HUES64 (cell line): ENCODE data around the gene ZNF276.

Experiments used
- H3K27ac ChIP-seq: 2 replicates; pipeline ENCODE4 v1.7.0; 2013; ENCODE audit warnings: low read depth, low read length, inconsistent platforms
- H3K27me3 ChIP-seq: 2 replicates; pipeline ENCODE4 v1.6.1; 2013; ENCODE audit warnings: mild to moderate bottlenecking, low read length; ENCODE audit not compliant: insufficient read depth
- H3K36me3 ChIP-seq: 2 replicates; pipeline ENCODE4 v1.6.1; 2013; ENCODE audit warnings: mild to moderate bottlenecking, low read length; ENCODE audit not compliant: insufficient read depth
- H3K4me1 ChIP-seq: 2 replicates; pipeline ENCODE4 v1.6.1; 2013; ENCODE audit warnings: mild to moderate bottlenecking, low read length, moderate library complexity; ENCODE audit not compliant: insufficient read depth
- H3K4me3 ChIP-seq: 2 replicates; pipeline ENCODE4 v1.5.1; 2013; ENCODE audit warnings: mild to moderate bottlenecking, low read length, moderate library complexity
- H3K9ac ChIP-seq: 2 replicates; pipeline ENCODE4 v1.6.1; 2013; ENCODE audit warnings: mild to moderate bottlenecking, low read depth, low read length
- H3K9me3 ChIP-seq: 2 replicates; pipeline ENCODE4 v1.6.1; 2013; ENCODE audit warnings: low read depth, low read length; ENCODE audit not compliant: insufficient read depth
- WGBS: fragments of 150-250, 120-280 bp; methylation state at CpG from one replicate; pipeline ENCODE4 v1.1.7; 2013; ENCODE audit warnings: missing lambda C conversion rate; 5-methylcytosine and 5-hydroxymethylcytosine counted together

Gene ZNF276

DNA sequence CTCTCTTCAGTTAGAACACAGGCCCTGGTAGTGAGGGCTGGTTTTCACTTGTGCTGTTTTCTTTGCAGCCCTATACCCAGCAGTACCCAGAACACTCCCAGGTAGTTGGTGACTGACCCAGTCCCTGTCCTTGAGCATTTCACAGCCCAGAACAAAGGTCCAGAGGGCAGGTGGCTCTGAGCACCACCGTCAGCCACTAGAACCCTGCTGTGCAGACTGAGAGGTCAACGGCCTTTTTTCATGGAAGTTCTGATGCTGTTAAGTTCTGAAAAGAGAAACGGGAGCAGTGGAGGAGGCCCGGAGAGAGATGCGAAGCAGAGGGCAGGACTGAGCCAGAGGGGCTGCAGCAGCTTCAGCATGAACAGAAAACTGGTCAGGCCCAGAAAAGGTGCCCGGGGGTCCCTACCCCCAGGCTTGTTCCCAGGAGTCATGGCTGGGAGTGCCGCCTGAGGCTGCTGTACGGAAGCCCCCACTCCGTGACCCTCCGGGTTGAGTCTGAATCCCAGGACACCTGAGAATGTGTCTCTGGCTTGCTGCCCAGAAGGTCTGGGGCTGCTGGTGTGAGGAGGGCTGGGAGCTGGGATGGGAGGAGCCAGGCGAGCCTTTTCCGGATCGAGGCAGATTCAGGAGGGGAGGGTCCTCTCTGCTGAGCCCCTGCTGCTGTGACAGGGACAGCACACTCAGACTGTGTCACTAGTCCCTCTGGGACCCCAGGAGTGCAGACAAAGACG is 8.7 kb downstream of the ZNF276 start:
- 47% methylated on average over 14 of the region's 14 CpGs for WGBS
- Histone ChIP-seq H3K36me3 (peaks cover 44% of the 10 kb centered on the region), H3K9ac (no peak overlapping the region)

GRCh38 chr16:89730610-89731234 is 9.4 kb downstream of the ZNF276 start:
- no peak overlapping the region for H3K9ac ChIP-seq
- WGBS = 76% methylated on average over 21 of the region's 22 CpGs
- no peaks in the 10 kb centered on the region for H3K27me3 ChIP-seq
- H3K4me1 ChIP-seq = no peaks in the 10 kb centered on the region
- H3K4me3 ChIP-seq = no peak overlapping the region
- peak overlapping the region; percentile 57; the same call in 1 of the 2 replicates for H3K27ac ChIP-seq
- no peaks in the 10 kb centered on the region for H3K9me3 ChIP-seq
- H3K36me3 ChIP-seq = peaks cover 51% of the 10 kb centered on the region

More for the DNA sequence above, 8.7 kb downstream of the ZNF276 start:
- H3K4me1 ChIP-seq = no peaks in the 10 kb centered on the region
- no peaks in the 10 kb centered on the region for H3K27me3 ChIP-seq
- peak overlapping the region; percentile 57; the same call in 1 of the 2 replicates for H3K27ac ChIP-seq
- H3K9me3 ChIP-seq = no peaks in the 10 kb centered on the region
- no peak overlapping the region for H3K4me3 ChIP-seq

DNA sequence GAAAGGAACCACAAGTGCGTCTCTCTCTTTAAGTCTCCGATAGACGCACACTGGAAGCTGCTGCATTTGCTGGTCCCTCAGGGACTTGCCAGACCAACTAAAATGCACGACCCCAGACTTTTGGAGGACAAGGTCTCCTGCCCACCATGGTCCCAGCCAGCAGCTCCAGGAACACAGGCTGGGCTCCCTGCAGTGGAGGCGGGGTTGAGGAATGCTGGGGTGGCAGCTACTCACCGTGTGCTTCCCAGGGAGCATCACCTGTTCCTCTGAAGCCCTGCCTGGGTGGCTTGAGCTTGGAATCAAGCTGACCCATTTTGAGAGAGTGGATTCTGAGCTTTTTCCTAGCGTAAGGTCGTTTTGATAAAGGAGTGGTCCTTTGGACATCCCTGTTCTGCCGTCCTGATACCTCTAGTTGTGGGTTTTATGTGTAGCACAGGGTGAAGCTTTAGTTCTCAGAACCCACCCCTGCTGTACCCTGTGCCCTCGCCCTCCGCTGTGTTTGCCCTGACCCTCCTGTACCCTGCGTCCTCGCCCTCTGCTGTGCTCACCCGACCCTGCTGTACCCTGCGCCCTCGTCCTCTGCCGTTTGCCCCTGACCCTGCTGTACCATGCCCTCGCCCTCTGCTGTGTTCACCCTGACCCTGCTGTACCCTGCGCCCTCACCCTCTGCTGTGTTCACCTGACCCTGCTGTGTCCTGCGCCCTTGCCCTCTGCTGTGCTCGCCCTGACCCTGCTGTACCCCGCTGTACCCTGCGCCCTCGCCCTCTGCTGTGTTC is 11.0 kb downstream of the ZNF276 start:
- no peaks in the 10 kb centered on the region for H3K9me3 ChIP-seq
- H3K27ac ChIP-seq = no peak overlapping the region
- H3K27me3 ChIP-seq = no peaks in the 10 kb centered on the region
- H3K4me3 ChIP-seq = no peak overlapping the region
- WGBS = 89% methylated on average over 24 of the region's 24 CpGs
- H3K36me3 ChIP-seq = peaks cover 63% of the 10 kb centered on the region
- no peaks in the 10 kb centered on the region for H3K4me1 ChIP-seq
- no peak overlapping the region for H3K9ac ChIP-seq

GRCh38 chr16:89732918-89733242 is 11.5 kb downstream of the ZNF276 start:
- Histone ChIP-seq H3K27me3 (no peaks in the 10 kb centered on the region), H3K27ac (no peak overlapping the region), H3K9ac (no peak overlapping the region), H3K4me1 (no peaks in the 10 kb centered on the region), H3K36me3 (peaks cover 64% of the 10 kb centered on the region), H3K4me3 (no peak overlapping the region), H3K9me3 (no peaks in the 10 kb centered on the region)
- 93% methylated on average over 9 of the region's 9 CpGs for WGBS

DNA sequence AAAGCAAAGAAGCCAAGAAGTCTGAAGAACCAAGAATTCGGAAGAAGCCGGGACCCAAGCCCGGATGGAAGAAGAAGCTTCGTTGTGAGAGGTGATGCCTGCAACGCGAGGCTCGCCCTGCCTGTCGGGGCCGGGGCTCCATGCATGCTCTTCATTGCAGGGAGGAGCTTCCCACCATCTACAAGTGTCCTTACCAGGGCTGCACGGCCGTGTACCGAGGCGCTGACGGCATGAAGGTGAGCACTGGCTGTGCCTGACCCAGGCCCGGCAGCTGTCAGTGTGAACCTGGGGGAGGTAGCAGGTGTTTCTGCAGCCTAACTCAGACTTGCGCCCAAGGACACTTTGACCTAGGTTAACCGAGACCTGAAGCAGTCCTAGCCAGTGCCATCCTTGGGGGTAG is 12.0 kb downstream of the ZNF276 start:
- Histone ChIP-seq H3K4me1 (no peaks in the 10 kb centered on the region), H3K4me3 (no peak overlapping the region), H3K9ac (no peak overlapping the region), H3K27me3 (no peaks in the 10 kb centered on the region), H3K9me3 (no peaks in the 10 kb centered on the region), H3K36me3 (peaks cover 68% of the 10 kb centered on the region), H3K27ac (no peak overlapping the region)
- 97% methylated on average over 17 of the region's 17 CpGs for WGBS

DNA sequence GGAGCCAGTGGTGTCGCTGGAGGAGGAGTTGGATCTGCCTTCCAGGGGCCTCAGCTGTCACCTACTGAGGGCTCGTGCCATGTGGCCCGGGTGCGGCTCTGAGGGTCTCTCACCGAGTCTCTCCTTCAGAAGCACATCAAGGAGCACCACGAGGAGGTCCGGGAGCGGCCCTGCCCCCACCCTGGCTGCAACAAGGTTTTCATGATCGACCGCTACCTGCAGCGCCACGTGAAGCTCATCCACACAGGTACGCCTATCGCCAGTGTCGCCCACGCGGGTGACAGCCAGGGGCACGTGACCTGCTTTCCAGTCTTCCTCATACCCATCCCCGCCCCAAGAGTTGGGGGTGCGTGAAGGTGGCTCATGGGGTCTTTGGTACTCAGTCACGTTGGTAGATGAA is 12.5 kb downstream of the ZNF276 start:
- no peak overlapping the region for H3K9ac ChIP-seq
- no peak overlapping the region for H3K4me3 ChIP-seq
- H3K9me3 ChIP-seq = no peaks in the 10 kb centered on the region
- H3K27ac ChIP-seq = no peak overlapping the region
- peaks cover 72% of the 10 kb centered on the region for H3K36me3 ChIP-seq
- H3K4me1 ChIP-seq = no peaks in the 10 kb centered on the region
- 90% methylated on average over 21 of the region's 21 CpGs for WGBS
- no peaks in the 10 kb centered on the region for H3K27me3 ChIP-seq

DNA sequence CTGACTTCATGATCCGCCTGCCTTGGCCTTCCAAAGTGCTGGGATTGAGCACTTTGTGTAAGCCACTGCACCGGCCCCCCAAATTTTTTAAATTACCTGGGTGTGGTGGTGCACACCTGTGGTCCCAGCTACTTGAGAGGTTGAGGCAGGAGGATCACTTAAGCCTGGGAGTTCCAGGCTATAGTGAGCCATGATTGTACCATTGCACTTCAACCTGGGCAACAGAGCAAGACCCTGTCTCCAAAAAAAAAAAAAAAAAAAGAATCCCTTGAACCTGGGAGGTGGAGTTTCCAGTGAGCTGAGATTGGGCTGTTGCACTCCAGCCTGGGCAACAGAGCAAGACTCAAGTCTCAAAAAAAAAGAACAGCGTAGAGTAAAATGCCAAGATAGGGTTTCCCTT is 15.2 kb downstream of the ZNF276 start:
- H3K27ac ChIP-seq = no peak overlapping the region
- H3K4me3 ChIP-seq = no peak overlapping the region
- no peaks in the 10 kb centered on the region for H3K4me1 ChIP-seq
- H3K9me3 ChIP-seq = no peaks in the 10 kb centered on the region
- peaks cover 85% of the 10 kb centered on the region for H3K36me3 ChIP-seq
- WGBS = 95% methylated on average over 3 of the region's 3 CpGs
- no peaks in the 10 kb centered on the region for H3K27me3 ChIP-seq
- no peak overlapping the region for H3K9ac ChIP-seq

- H3K27me3 ChIP-seq = no peaks in the 10 kb centered on the region
- no peaks in the 10 kb centered on the region for H3K4me1 ChIP-seq
- H3K9me3 ChIP-seq = no peaks in the 10 kb centered on the region
- H3K36me3 ChIP-seq = peaks cover 94% of the 10 kb centered on the region
- no peak overlapping the region for H3K27ac ChIP-seq
- 95% methylated on average over 19 of the region's 20 CpGs for WGBS
- no peak overlapping the region for H3K4me3 ChIP-seq
- H3K9ac ChIP-seq = no peak overlapping the region
These were observed 16.2 kb downstream of the ZNF276 start for GRCh38 chr16:89737341-89738071.

GRCh38 chr16:89738072-89738377 is 16.7 kb downstream of the ZNF276 start:
- 96% methylated on average over 14 of the region's 14 CpGs for WGBS
- peaks cover 98% of the 10 kb centered on the region for H3K36me3 ChIP-seq

GRCh38 chr16:89738538-89739317 is 17.4 kb downstream of the ZNF276 start:
- Histone ChIP-seq H3K27me3 (no peaks in the 10 kb centered on the region), H3K27ac (no peak overlapping the region), H3K9ac (no peak overlapping the region), H3K36me3 (peaks cover 97% of the 10 kb centered on the region), H3K4me1 (no peaks in the 10 kb centered on the region), H3K4me3 (no peak overlapping the region), H3K9me3 (no peaks in the 10 kb centered on the region)
- WGBS = 95% methylated on average over 20 of the region's 20 CpGs

More at GRCh38 chr16:89738072-89738377, 16.7 kb downstream of the ZNF276 start:
- H3K9ac ChIP-seq = no peak overlapping the region
- H3K4me3 ChIP-seq = no peak overlapping the region
- H3K9me3 ChIP-seq = no peaks in the 10 kb centered on the region
- no peak overlapping the region for H3K27ac ChIP-seq
- no peaks in the 10 kb centered on the region for H3K4me1 ChIP-seq
- H3K27me3 ChIP-seq = no peaks in the 10 kb centered on the region
